Measurements from ENCODE around the gene AP1M2.

The AP1M2 gene

GRCh38 chr19:10544242-10544752, 42.8 kb downstream of the AP1M2 start (continued):
- TF ChIP-seq PRDM6 (tag by site-specific recombination; IDR thresholded peaks at IDR 0.05): no peak
- TF ChIP-seq ZNF555 (tag by site-specific recombination; conservative IDR thresholded peaks at IDR 0.05): no peak
- TF ChIP-seq SCRT2 (tag by site-specific recombination; IDR thresholded peaks at IDR 0.05): peak; percentile 61
- no peak for TF ChIP-seq WT1 (tag by site-specific recombination; IDR thresholded peaks at IDR 0.05)
- 0 out of 2 replicates have a peak, but pooled peaks have one; percentile 37 for TF ChIP-seq ZNF639 (tag by site-specific recombination; IDR thresholded peaks at IDR 0.05)
- no peak for TF ChIP-seq ZBTB8A (tag by site-specific recombination; IDR thresholded peaks at IDR 0.05)
- peak; percentile 48 for TF ChIP-seq KLF1 (tag by site-specific recombination; IDR thresholded peaks at IDR 0.05)
- peak; percentile 24; the same call in 1 of the 2 replicates for TF ChIP-seq ZBTB7A (tag by site-specific recombination; IDR thresholded peaks at IDR 0.05; ENCODE audit: low read depth)
- no peak for TF ChIP-seq ZBTB17 (tag by site-specific recombination; IDR thresholded peaks at IDR 0.05)
- TF ChIP-seq ZNF24 (tag by site-specific recombination; IDR thresholded peaks at IDR 0.05): 0 out of 2 replicates have a peak, but pooled peaks have one; percentile 32
- TF ChIP-seq ZNF114 (tag by site-specific recombination; IDR thresholded peaks at IDR 0.05): no peak
- TF ChIP-seq REST (tag by site-specific recombination; IDR thresholded peaks at IDR 0.05): no peak
- no peak for TF ChIP-seq ZNF560 (tag by site-specific recombination; IDR thresholded peaks at IDR 0.05; ENCODE audit: borderline replicate concordance)
- TF ChIP-seq SCRT1 (tag by site-specific recombination; IDR thresholded peaks at IDR 0.05; ENCODE audit: borderline replicate concordance): peak; percentile 79; the same call in 1 of the 2 replicates
- TF ChIP-seq BCL11B (tag by site-specific recombination; IDR thresholded peaks at IDR 0.05; ENCODE audit: low read depth): no peak
- TF ChIP-seq ZNF580 (tag by site-specific recombination; IDR thresholded peaks at IDR 0.05): 0 out of 2 replicates have a peak, but pooled peaks have one; percentile 25

GRCh38 chr19:10543420-10544241, 43.5 kb downstream of the AP1M2 start, which contains the start of gene ATG4D:
TSS of gene ATG4D (plus strand) at chr19:10543904. CDS start at chr19:10544091, 187 bp downstream.
- no peaks in the 10 kb centered on the region for H3K9me3 ChIP-seq (ENCODE audit: control insufficient read depth, insufficient read depth, low read depth, low read length)
- ChIA-PET POLR2A (interaction anchor here (0.5 to 2.3 kb wide), 8 partner anchors 9 to 688 kb away, joined by 3 to 7 read pairs (median 4); no protein-coding TSS in a partner anchor), CTCF (interaction anchor here (0.8 to 2.9 kb wide), 5 partner anchors 12 to 71 kb away, joined by 3 to 18 read pairs (median 4); no protein-coding TSS in a partner anchor)
- peaks cover 0 to 20% of the 10 kb centered on the region in 2 experiments; a peak in 2 of 3 replicates for H3K36me3 ChIP-seq (ENCODE audit: control insufficient read depth in 2 of 2, insufficient read depth in 1 of 2, low read length in 2 of 2)
- H3K27ac ChIP-seq (ENCODE audit: extremely low read depth, low read depth, low read length): peak within 1 kb of the TSS; percentile 94
- H3K4me3 ChIP-seq (ENCODE audit: low read depth, low read length): peak within 1 kb of the TSS; percentile 89
- H3K4me1 ChIP-seq (ENCODE audit: control insufficient read depth, insufficient read depth, low read length): no peaks in the 10 kb centered on the region
- TF ChIP-seq PRDM6 (tag by site-specific recombination; IDR thresholded peaks at IDR 0.05) (no peak), ZBTB6 (tag by site-specific recombination; IDR thresholded peaks at IDR 0.05) (no peak), ZNF19 (tag by site-specific recombination; IDR thresholded peaks at IDR 0.05; ENCODE audit: low read depth) (no peak), PRDM4 (tag by site-specific recombination; IDR thresholded peaks at IDR 0.05) (no peak), KLF1 (tag by site-specific recombination; IDR thresholded peaks at IDR 0.05) (peak; percentile 58), ZNF701 (tag by site-specific recombination; IDR thresholded peaks at IDR 0.05) (no peak), TCF7L2 (IDR thresholded peaks at IDR 0.05; ENCODE audit: borderline replicate concordance, low read depth, low read length) (no peak)
